HG02571 (cell line): ENCODE data around the gene LANCL3.
"Not testable (repeated sequence)": the region's sequence is repeated elsewhere in the genome, so short reads cannot be mapped to it uniquely, and the experiment has no call there.

ENCODE experiments used
- ATAC-seq: cut with Tn5 transposase; IDR thresholded peaks from one replicate; pipeline ENCODE4 v1.9.1; 2021; ENCODE audit warnings: mild to moderate bottlenecking, moderate library complexity; ENCODE audit not compliant: unreplicated experiment

LANCL3 gene

GRCh38 chrX:37571426-37572107 lies at the start of gene LANCL3:
Gene LANCL3 (plus strand): TSS chrX:37571661. CDS start chrX:37571871, 210 bp downstream.
- not testable (repeated sequence) for ATAC-seq

GRCh38 chrX:37523673-37524072 lies 47.8 kb upstream of the LANCL3 start:
- ATAC-seq: not testable (repeated sequence)

DNA sequence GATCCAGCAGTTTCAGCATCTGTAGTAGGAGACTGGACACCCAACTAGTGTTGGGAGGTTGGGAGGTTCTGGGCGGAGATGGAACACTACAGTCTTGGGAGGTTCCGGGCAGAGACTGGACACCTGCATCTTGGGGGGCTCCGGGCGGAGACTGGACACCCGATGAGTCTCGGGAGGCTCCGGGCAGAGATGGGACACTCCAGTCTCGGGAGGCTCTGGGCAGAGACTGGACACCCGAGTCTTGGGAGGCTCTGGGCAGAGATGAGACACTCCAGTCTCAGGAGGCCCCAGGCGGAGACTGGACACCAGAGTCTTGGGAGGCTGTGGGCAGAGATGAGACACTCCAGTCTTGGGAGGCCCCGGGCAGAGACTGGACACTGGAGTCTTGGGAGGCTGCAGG lies 29.5 kb upstream of the LANCL3 start:
- no peak for ATAC-seq

DNA sequence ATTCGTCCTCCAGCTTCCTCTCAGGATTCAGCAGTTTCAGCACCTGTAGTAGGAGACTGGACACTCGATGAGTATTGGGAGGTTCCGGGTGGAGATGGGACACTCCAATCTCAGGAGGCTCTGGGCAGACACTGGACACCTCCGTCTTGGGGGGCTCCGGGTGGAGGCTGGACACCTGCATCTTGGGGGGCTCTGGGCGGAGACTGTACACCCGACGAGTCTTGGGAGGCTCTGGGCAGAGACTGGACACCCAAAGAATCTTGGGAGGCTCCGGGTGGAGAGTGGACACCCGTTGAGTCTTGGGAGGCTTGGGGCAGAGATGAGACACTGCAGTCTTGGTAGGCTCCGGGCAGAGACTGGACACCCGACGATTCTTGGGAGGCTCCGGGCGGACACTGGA lies 28.7 kb upstream of the LANCL3 start:
- ATAC-seq: no peak

- ATAC-seq: no peak
These were observed 28.1 kb upstream of the LANCL3 start for GRCh38 chrX:37543324-37543723.

DNA sequence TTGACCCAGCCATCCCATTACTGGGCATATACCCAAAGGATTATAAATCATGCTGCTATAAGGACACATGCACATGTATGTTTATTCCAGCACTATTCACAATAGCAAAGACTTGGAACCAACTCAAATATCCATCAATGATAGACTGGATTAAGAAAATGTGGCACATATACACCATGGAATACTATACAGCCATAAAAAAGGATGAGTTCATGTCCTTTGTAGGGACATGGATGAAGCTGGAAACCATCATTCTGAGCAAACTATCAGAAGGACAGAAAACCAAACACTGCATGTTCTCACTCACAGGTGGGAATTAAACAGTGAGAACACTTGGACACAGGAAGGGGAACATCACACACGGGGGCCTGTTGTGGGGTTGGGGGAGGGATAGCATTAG lies 26.9 kb upstream of the LANCL3 start:
- not testable (repeated sequence) for ATAC-seq

DNA sequence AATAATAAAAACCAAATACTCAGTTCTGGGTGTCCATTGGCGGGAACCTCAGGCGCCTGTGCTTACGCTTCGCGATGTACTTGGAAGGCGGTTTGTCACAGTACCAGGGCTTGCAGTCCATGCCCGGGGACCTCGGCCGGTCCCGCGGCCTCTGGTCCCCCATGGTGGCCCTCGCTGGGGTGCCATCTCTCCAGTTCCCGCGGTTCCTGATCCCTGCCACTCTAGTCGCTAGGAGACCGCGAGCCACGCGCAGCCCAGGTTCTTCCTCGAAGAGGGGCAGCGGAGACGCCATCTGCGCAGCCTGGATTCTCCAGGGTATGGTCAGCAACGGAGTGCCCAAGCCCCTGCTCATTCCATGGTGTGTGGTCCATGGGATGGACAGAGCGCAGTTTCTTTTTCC lies 26.4 kb upstream of the LANCL3 start:
- ATAC-seq: no peak

DNA sequence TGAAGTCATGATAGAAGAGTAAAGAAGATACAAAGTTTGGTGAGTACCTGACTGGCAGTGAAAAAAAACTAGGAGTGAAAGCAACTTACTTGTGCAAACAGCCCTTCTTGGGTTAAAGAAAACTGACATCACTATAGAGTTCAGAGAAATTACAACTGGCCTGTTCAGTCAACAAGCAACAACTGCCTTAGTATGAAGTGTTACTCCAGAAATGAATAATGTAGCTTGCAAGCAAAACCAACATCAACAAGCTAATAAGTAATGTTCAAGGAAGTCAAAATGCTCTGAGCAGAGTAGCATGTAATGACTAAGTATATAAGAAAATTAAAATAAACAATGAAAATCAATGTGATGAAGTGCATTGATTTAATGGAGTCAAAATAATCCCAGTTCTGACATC lies 21.8 kb upstream of the LANCL3 start:
- not testable (repeated sequence) for ATAC-seq

DNA sequence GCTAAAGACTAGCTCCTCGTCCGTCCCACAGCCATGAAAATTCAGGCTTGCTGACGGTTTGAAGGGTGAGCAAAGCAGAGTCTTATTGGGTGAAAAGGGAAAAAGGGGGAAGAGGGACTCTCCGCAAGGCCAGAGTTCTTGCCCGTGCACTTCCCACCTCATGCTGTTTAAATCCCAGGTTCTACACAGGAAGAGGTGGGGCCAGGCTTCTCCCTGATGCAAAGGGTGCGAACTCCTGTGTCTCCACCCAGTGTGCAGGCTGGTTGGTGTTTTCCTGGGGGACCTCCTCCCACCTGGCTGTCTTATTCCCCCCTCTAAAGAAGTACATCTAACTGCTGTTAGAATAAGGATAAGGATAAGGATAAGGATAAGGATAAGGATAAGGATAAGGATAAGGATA lies 18.0 kb upstream of the LANCL3 start:
- no peak for ATAC-seq

DNA sequence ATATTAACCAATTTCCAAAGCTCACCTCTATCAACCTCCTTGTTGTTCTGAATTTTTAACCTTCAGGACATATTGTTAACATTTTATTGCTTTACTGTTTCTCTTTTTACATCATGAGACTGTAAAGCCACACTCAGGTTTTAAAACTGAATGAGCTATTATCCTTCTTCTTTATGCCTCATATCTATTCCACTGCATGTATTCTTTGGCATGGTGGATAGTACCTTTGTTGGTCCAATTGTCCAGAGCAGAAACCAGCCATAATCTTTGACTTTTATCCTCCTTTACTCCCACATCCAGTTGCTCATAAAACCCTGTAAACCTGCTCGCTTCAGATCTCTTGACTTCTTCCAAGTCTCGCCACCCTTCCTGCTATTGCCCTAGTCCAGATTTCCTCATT lies 6.2 kb upstream of the LANCL3 start:
- ATAC-seq: not testable (repeated sequence)

GRCh38 chrX:37570349-37570748 lies 1.1 kb upstream of the LANCL3 start:
- not testable (repeated sequence) for ATAC-seq

- not testable (repeated sequence) for ATAC-seq
These were observed 687 bp downstream of the LANCL3 start for GRCh38 chrX:37572108-37572587.

DNA sequence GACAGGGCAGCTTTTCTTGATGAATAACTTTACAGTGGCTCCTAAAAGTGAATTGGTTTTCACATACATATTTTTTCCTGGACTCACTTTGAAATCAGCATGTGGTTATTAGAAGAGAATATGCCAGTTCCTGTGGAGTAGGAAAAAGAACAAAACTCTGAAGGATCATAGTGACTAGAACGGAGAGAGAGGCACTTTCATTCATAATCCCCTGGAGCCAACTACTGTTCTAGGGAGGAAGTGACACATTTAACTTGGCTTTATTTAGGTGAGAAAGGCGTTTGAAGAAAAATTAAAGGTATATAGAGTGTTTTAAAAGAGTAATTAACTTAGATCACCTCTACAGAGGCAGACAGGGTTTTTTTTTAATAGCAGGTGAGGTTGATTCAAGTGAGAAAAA lies 1.7 kb downstream of the LANCL3 start:
- not testable (repeated sequence) for ATAC-seq

GRCh38 chrX:37578045-37578444 lies 6.6 kb downstream of the LANCL3 start:
- ATAC-seq: no peak

DNA sequence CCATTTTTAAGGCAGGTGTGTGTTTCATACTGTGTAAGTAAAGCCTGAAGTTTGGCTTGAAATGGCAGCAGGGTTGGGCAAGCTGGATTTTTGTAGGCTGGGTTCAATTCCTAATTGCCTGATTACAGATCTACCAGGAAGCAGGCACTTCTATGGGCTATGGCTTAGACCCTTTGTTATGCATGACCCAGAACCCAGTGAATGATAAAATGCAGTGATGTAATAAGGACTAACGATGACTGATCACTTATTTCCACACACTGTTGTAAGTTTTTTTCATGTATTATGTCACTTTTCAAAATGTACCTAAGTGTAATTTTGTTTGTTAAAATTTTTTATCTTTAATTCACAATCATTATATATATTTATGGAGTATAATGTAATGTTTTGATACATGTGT lies 8.6 kb downstream of the LANCL3 start:
- ATAC-seq: no peak

DNA sequence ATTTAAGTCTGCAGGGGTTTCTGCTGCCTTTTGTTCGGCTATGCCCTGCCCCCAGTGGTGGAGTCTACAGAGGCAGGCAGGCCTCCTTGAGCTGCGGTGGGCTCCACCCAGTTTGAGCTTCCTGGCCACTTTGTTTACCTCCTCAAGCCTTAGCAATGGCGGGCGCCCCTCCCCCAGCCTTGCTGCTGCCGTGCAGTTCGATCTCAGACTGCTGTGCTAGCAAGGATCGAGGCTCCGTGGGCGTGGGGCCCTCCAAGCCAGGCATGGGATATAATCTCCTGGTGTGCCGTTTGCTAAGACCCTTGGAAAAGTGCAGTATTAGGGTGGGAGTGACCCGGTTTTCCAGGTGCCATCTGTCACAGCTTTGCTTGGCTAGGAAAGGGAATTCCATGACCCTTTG lies 15.9 kb downstream of the LANCL3 start:
- ATAC-seq: not testable (repeated sequence)

DNA sequence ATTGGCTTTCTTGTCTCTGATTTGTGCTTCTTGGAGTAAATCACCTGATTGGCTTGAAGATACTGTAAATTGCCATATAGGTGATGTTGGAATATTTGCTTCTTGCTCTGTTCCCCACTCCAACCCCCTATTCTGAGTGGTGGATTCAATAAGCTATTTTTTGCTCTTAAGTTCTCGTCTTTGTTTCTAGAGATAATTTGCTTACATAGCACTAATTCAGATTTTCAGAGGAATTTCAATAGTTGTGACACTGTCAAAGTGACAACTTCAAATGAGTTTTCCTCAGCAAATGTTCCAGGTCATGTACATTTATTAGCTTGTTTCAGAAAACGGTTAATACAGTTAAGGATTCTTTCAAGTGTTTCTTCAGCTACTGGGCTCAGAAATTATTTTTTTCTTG lies 18.6 kb downstream of the LANCL3 start:
- ATAC-seq: no peak

GRCh38 chrX:37594755-37595382 lies 23.4 kb downstream of the LANCL3 start:
- no peak for ATAC-seq

DNA sequence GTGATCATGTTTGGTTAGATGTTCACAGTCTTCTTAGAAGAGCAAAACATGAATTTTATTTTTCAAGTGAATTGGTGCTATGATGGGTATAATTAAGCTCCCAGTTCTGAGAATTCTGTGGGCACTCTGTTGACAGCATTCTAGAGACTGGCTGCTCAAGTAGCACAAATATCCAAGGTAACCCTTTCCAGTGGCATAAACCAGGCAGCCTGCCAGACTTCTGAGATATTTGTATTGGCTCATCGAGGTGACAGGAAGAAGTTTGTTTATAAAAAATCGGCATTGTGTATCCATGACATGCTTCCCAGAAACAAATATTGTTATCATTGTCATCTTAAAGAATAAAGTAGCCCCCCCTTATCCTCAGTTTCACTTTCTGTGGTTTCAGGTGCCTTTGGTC lies 28.3 kb downstream of the LANCL3 start:
- no peak for ATAC-seq

- ATAC-seq: no peak
These were observed 32.5 kb downstream of the LANCL3 start for GRCh38 chrX:37603938-37604409.

DNA sequence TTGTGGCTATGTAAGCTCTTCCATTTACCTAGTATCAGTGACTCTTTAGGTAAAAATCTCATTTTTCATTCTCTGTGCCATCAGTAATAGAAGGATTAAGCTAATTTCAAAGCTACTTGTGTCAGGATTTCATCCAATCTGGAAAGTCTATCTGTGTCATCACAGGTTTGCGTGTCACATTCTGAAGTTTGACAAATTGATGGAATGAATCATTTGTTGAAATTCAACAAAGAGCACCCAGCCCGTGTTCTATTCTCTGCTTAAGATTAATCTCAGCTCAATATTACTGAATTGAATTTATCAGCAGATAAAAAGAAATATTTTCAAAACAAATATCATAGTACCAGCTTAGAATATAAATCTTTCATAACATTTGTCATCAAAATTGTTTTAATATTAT lies 35.8 kb downstream of the LANCL3 start:
- ATAC-seq: no peak

GRCh38 chrX:37608156-37608555 lies 36.7 kb downstream of the LANCL3 start:
- ATAC-seq: no peak
